A549 (cell line): ENCODE data around the gene TFPT. TPM values are rescaled to one million over a fixed set of nuclear protein-coding genes. Genes with fewer than 3 reads are reported as not detected.

ENCODE experiments used
- ATAC-seq, 2 experiments: fragments of 200-7000 bp in 1 of 2; fragments of >200 bp in 1 of 2; cut with Nextera tagmentation in 1 of 2; cut with Tn5 transposase in 1 of 2; 3 replicates each; pipeline versions ENCODE4 v1.8.0 to v1.9.1; 2018 to 2020; ENCODE audit warnings: mild to moderate bottlenecking in 1 of 2, moderate library complexity in 1 of 2
- CTCF ChIA-PET: fragments of 300-600 bp; sonication (Branson Sonifier 250); formaldehyde crosslinking; extraction: SDS; loops from one replicate; lab custom pipeline; 2021; ENCODE audit warnings: antibody characterized with exemption, inconsistent platforms; lab: Yijun Ruan, JAX
- POLR2A ChIA-PET: fragments of 350-600 bp; formaldehyde crosslinking; extraction: SDS; loops from one replicate; lab custom pipeline; 2021; ENCODE audit warnings: antibody characterized with exemption, inconsistent platforms; lab: Yijun Ruan, JAX
- DNase-seq, 2 experiments: peaks; one replicate each; pipeline versions ENCODE4 v3.0.0 to v3.0.0-alpha.2; 2011 to 2016; ENCODE audit warnings: low read depth in 1 of 2, low spot score in 1 of 2
- FAIRE-seq: peaks from 2 replicates; lab custom pipeline; 2011; peaks lifted over from hg19 to GRCh38; lab: Jason Lieb, UNC
- H3K27ac ChIP-seq, 2 experiments: fragments of >200 bp; sonication (Bioruptor Twin); formaldehyde crosslinking; 3 replicates each; pipeline ENCODE4 v1.5.1; 2016 to 2017
- H3K4me1 ChIP-seq: fragments of >200 bp; sonication (Bioruptor Twin); formaldehyde crosslinking; 3 replicates; pipeline ENCODE4 v1.6.1; 2016
- H3K4me2 ChIP-seq: fragments of >200 bp; sonication (Bioruptor Twin); formaldehyde crosslinking; 3 replicates; pipeline ENCODE4 v1.6.1; 2016
- H3K4me3 ChIP-seq: fragments of >200 bp; sonication (Bioruptor Twin); formaldehyde crosslinking; 3 replicates; pipeline ENCODE4 v1.5.1; 2016
- H3K9me3 ChIP-seq: fragments of >200 bp; sonication (Bioruptor Twin); formaldehyde crosslinking; 3 replicates; pipeline ENCODE4 v1.6.1; 2016
- ATOH8 ChIP-seq: fragments of 250-450 bp; sonication (Bioruptor Pico); IDR thresholded peaks from 2 replicates; pipeline ENCODE4 v1.5.0; 2020; ENCODE audit warnings: low read depth, mild to moderate bottlenecking, moderate library complexity
- EHF ChIP-seq: fragments of 250-450 bp; sonication (Bioruptor Pico); IDR thresholded peaks from 2 replicates; pipeline ENCODE4 v1.5.0; 2020; ENCODE audit warnings: mild to moderate bottlenecking
- ELK1 ChIP-seq: fragments of 150-350 bp; IDR thresholded peaks from 2 replicates; pipeline ENCODE4 v1.6.1; 2014; ENCODE audit warnings: low read depth, mild to moderate bottlenecking, low read length
- FOSB ChIP-seq: fragments of 250-450 bp; sonication (Bioruptor Pico); IDR thresholded peaks from 2 replicates; pipeline ENCODE4 v1.5.0; 2020; ENCODE audit warnings: mild to moderate bottlenecking, moderate library complexity
- HES2 ChIP-seq: fragments of >200 bp; sonication (Bioruptor Twin); formaldehyde crosslinking; IDR thresholded peaks from 2 replicates; pipeline ENCODE4 v1.6.1; 2016
- HOXB5 ChIP-seq: fragments of 250-450 bp; sonication (Bioruptor Pico); IDR thresholded peaks from 2 replicates; pipeline ENCODE4 v1.5.0; 2020; ENCODE audit warnings: mild to moderate bottlenecking, moderate library complexity
- JUN ChIP-seq, 2 experiments: fragments of >200 bp; sonication (Bioruptor Twin); formaldehyde crosslinking; IDR thresholded peaks; 2 replicates in 1 of 2; 3 replicates in 1 of 2; pipeline ENCODE4 v1.6.1; 2016 to 2017
- KDM1A ChIP-seq: fragments of 200-600 bp; sonication (generic); IDR thresholded peaks from 2 replicates; pipeline ENCODE4 v1.6.1; 2016; ENCODE audit warnings: low read depth, mild to moderate bottlenecking
- PBX3 ChIP-seq: IDR thresholded peaks from 2 replicates; pipeline ENCODE4 v1.6.1; 2012
- POLR2AphosphoS2 ChIP-seq: conservative IDR thresholded peaks from 2 replicates; pipeline ENCODE4 v1.6.1; 2012; ENCODE audit warnings: low read length, improper control_type of control experiment, inconsistent platforms
- RAD21 ChIP-seq, 2 experiments: fragments of >200 bp in 1 of 2; sonication (Bioruptor Twin) in 1 of 2; formaldehyde crosslinking in 1 of 2; IDR thresholded peaks in 1 of 2; conservative IDR thresholded peaks in 1 of 2; 2 replicates in 1 of 2; 3 replicates in 1 of 2; pipeline ENCODE4 v1.6.1; 2012 to 2018; ENCODE audit warnings: inconsistent platforms in 1 of 2
- REST ChIP-seq: fragments of 200-600 bp; sonication (generic); IDR thresholded peaks from 2 replicates; pipeline ENCODE4 v1.6.1; 2016; ENCODE audit warnings: antibody characterized with exemption, mild to moderate bottlenecking, moderate library complexity
- RFX5 ChIP-seq: fragments of 450-650 bp; IDR thresholded peaks from 2 replicates; pipeline ENCODE4 v1.7.1; 2014; ENCODE audit warnings: antibody characterized with exemption, mild to moderate bottlenecking, moderate library complexity
- SREBF2 ChIP-seq: fragments of 450-650 bp; IDR thresholded peaks from 2 replicates; pipeline ENCODE4 v1.6.1; 2014; ENCODE audit warnings: mild to moderate bottlenecking, moderate library complexity
- TFCP2L1 ChIP-seq: fragments of 250-450 bp; sonication (Bioruptor Pico); IDR thresholded peaks from 2 replicates; pipeline ENCODE4 v1.5.0; 2021; ENCODE audit warnings: mild to moderate bottlenecking
- TP53 ChIP-seq: fragments of 250-450 bp; sonication (Bioruptor Pico); IDR thresholded peaks from 2 replicates; pipeline ENCODE4 v1.5.0; 2021; ENCODE audit warnings: mild to moderate bottlenecking, moderate library complexity
- WGBS: methylation state at CpG from one replicate; pipeline ENCODE4 v1.1.6; 2017; ENCODE audit errors: missing lambda C conversion rate; 5-methylcytosine and 5-hydroxymethylcytosine counted together
- polyA plus RNA-seq, 4 experiments: library from polyadenylated mRNA; depleted of rRNA in 3 of 4; stranded (reverse); fragments of >200 nt; fragmentation: RNase III in 1 of 4; extraction: RNeasy Plus Mini Kit Qiagen cat#74134 plus additional on column Dnase treatment in 1 of 4; gene quantifications; 2 replicates in 3 of 4; 3 replicates in 1 of 4; pipeline ENCODE4 v1.2.3, GENCODE V29; 2011 to 2017

Gene TFPT
- polyA plus RNA-seq, 2 of the 4 experiments (the other 2 are of a cell fraction), result 16.1 to 26.1 TPM

GRCh38 chr19:54159352-54160181 is 44.1 kb upstream of the TFPT start, which contains the start of gene LENG1 (continued):
- TF ChIP-seq REST (no peak), RAD21 (conservative IDR thresholded peaks at IDR 0.05 in 1 of 2, IDR thresholded peaks at IDR 0.05 in 1 of 2) (no peak), PBX3 (peak; percentile 62; the same call in 1 of the 2 replicates), RFX5 (peak; percentile 94), JUN (IDR thresholded peaks at IDR 0.05) (peak in 1 of 2 experiments; percentile 89; a peak in 3 of 5 replicates), TFCP2L1 (CRISPR knock-in tag) (0 out of 2 replicates have a peak, but pooled peaks have one; percentile 60), HOXB5 (CRISPR knock-in tag) (peak; percentile 17; the same call in 1 of the 2 replicates), ELK1 (0 out of 2 replicates have a peak, but pooled peaks have one; percentile 1)

- TF ChIP-seq JUN (IDR thresholded peaks at IDR 0.05), result 0 out of 5 replicates have a peak, but pooled peaks of 1 of the 2 experiments have one; percentile 76
- TF ChIP-seq FOSB, result 0 out of 2 replicates have a peak, but pooled peaks have one; percentile 26
- TF ChIP-seq HES2, result no peak
- POLR2A ChIA-PET, result interaction anchor here (1.0 to 3.0 kb wide), 9 partner anchors 9 to 178 kb away, joined by 3 to 37 read pairs (median 8); partner anchors contain the start of genes CNOT3, MBOAT7, PRPF31 and RPS9
- Histone ChIP-seq H3K4me3 (peak overlapping the region; percentile 55), H3K27ac (peak overlapping the region; percentile 93 to 95), H3K4me2 (peak overlapping the region; percentile 97), H3K4me1 (peaks cover 27% of the 10 kb centered on the region), H3K9me3 (no peaks in the 10 kb centered on the region)
- ATAC-seq, result 0 out of 6 replicates have a peak, but pooled peaks of 1 of the 2 experiments have one; percentile 0
- DNase-seq, result peak in 1 of 2 experiments; percentile 28
- 20% methylated on average over 17 of the region's 19 CpGs for WGBS
- CTCF ChIA-PET, result interaction anchor here (0.6 to 3.9 kb wide), 8 partner anchors 9 to 284 kb away, joined by 3 to 27 read pairs (median 6); partner anchors contain the start of gene MBOAT7
- FAIRE-seq, result no peak
These were observed 43.4 kb upstream of the TFPT start for GRCh38 chr19:54158812-54159351.

GRCh38 chr19:54156953-54157352 is 41.5 kb upstream of the TFPT start:
- WGBS, result 84% methylated on average over 3 of the region's 3 CpGs
- DNase-seq, result no peak
- ChIA-PET POLR2A (interaction anchor here (2.1 kb wide), 1 partner anchor 20 kb away, joined by 14 read pairs; the partner anchor contains the start of gene CNOT3), CTCF (interaction anchor here (0.6 to 2.4 kb wide), 3 partner anchors 9 to 13 kb away, joined by 3 to 8 read pairs (median 4); no protein-coding TSS in a partner anchor)
- H3K9me3 ChIP-seq, result no peaks in the 10 kb centered on the region
- TF ChIP-seq EHF (CRISPR knock-in tag), result no peak
- no peak for TF ChIP-seq KDM1A
- TF ChIP-seq SREBF2, result no peak
- TF ChIP-seq ATOH8 (CRISPR knock-in tag), result no peak
- TF ChIP-seq POLR2AphosphoS2, result no peak
- no peak for TF ChIP-seq TP53
- H3K4me3 ChIP-seq, result no peak overlapping the region
- peaks cover 21% of the 10 kb centered on the region for H3K4me1 ChIP-seq
- no peak overlapping the region for H3K4me2 ChIP-seq
- no peak for ATAC-seq
- H3K27ac ChIP-seq, result no peak overlapping the region
- no peak for FAIRE-seq
